Activated CD4-positive, alpha-beta memory T cell treated with anti-CD3 and anti-CD28 coated beads, Interleukin-2, amount 10 ng/mL, durations not matched to agents 7 days and 5 days (primary cell): ENCODE results near the gene ETS2. TPM values are rescaled to one million over a fixed set of nuclear protein-coding genes. Genes with fewer than 3 reads are reported as not detected.

Experiments used
- CTCF ChIA-PET: fragments of 350-600 bp; sonication (Branson Sonifier 250); formaldehyde crosslinking; loops from one replicate; lab custom pipeline; 2021; ENCODE audit warnings: antibody characterized with exemption, inconsistent platforms; lab: Charles Lee
- POLR2A ChIA-PET: fragments of 350-600 bp; sonication (Branson Sonifier 250); formaldehyde crosslinking; loops from one replicate; lab custom pipeline; 2021; ENCODE audit warnings: antibody characterized with exemption; lab: Charles Lee
- DNase-seq: peaks from one replicate; pipeline ENCODE4 v3.0.0-alpha.2; 2020
- H3K27ac Mint-ChIP-seq: one replicate; pipeline ENCODE4 v1.8.0; 2021; ENCODE audit warnings: mild to moderate bottlenecking, mixed read lengths
- H3K27me3 Mint-ChIP-seq: one replicate; pipeline ENCODE4 v1.8.0; 2021; ENCODE audit warnings: mixed read lengths
- H3K36me3 Mint-ChIP-seq: one replicate; pipeline ENCODE4 v1.8.0; 2021; ENCODE audit warnings: low read depth, mixed read lengths
- H3K4me1 Mint-ChIP-seq: one replicate; pipeline ENCODE4 v1.8.0; 2021; ENCODE audit warnings: mixed read lengths
- H3K4me3 Mint-ChIP-seq: one replicate; pipeline ENCODE4 v1.8.0; 2021; ENCODE audit warnings: mild to moderate bottlenecking, mixed read lengths
- H3K9me3 Mint-ChIP-seq: one replicate; pipeline ENCODE4 v1.8.0; 2021; ENCODE audit warnings: mixed read lengths
- total RNA-seq, 2 experiments: library from RNA; stranded (reverse); gene quantifications; one replicate each; pipeline ENCODE4 v1.2.3, GENCODE V29; 2021

ETS2 gene
- total RNA-seq, 2 experiments from 2014 or later: 11.4 to 11.5 TPM

GRCh38 chr21:38798081-38798480, 7.6 kb upstream of the ETS2 start:
- Mint-ChIP-seq H3K4me1 (peaks cover 4% of the 10 kb centered on the region), H3K9me3 (no peaks in the 10 kb centered on the region), H3K4me3 (no peak overlapping the region), H3K27me3 (peaks cover 13% of the 10 kb centered on the region), H3K27ac (no peak overlapping the region), H3K36me3 (no peaks in the 10 kb centered on the region)
- POLR2A ChIA-PET: no interaction called here
- no peak for DNase-seq
- CTCF ChIA-PET: no interaction called here

- Mint-ChIP-seq H3K4me1 (peaks cover 4% of the 10 kb centered on the region), H3K4me3 (no peak overlapping the region), H3K27me3 (peaks cover 14% of the 10 kb centered on the region), H3K27ac (no peak overlapping the region), H3K36me3 (no peaks in the 10 kb centered on the region), H3K9me3 (no peaks in the 10 kb centered on the region)
- ChIA-PET CTCF (no interaction called here), POLR2A (no interaction called here)
- no peak for DNase-seq
Measured at GRCh38 chr21:38798481-38798882, 7.2 kb upstream of the ETS2 start.

DNA sequence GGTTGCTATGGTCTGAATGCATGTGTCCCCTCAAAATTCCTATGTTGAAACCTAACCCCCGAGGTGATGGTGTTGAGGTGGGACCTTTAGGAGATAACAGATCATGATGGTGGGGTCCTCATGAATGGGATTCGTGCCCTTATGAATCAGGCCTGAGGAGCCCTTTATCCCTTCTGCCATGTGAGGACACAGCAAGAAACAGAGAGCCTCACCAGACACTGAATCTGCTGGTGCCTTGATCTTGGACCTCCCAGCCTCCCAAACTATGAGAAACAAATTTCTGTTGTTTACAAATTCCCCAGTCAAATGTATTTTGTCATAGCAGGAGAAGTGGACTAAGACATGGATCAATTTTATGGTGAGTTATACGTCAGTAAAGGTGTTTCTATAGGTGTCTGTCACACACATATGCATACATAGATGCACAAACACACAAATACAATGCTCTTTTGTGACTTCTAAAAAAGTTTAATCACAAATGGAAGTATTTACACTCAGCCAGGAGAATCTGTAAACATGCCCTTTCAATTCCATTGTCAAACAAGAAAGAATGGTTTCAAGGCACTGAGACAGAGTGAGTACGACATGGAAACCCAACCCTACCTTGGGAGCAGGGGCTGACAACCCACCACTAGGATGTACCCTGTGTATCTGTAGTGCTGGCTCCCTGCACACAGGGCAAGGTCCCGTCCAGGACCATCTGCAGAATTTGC, 5.5 kb upstream of the ETS2 start:
- no peak overlapping the region for H3K27ac Mint-ChIP-seq
- H3K4me1 Mint-ChIP-seq: peaks cover 12% of the 10 kb centered on the region
- H3K9me3 Mint-ChIP-seq: no peaks in the 10 kb centered on the region
- H3K27me3 Mint-ChIP-seq: peaks cover 17% of the 10 kb centered on the region
- no peak overlapping the region for H3K4me3 Mint-ChIP-seq
- DNase-seq: no peak
- ChIA-PET POLR2A (no interaction called here), CTCF (no interaction called here)
- no peaks in the 10 kb centered on the region for H3K36me3 Mint-ChIP-seq

DNA sequence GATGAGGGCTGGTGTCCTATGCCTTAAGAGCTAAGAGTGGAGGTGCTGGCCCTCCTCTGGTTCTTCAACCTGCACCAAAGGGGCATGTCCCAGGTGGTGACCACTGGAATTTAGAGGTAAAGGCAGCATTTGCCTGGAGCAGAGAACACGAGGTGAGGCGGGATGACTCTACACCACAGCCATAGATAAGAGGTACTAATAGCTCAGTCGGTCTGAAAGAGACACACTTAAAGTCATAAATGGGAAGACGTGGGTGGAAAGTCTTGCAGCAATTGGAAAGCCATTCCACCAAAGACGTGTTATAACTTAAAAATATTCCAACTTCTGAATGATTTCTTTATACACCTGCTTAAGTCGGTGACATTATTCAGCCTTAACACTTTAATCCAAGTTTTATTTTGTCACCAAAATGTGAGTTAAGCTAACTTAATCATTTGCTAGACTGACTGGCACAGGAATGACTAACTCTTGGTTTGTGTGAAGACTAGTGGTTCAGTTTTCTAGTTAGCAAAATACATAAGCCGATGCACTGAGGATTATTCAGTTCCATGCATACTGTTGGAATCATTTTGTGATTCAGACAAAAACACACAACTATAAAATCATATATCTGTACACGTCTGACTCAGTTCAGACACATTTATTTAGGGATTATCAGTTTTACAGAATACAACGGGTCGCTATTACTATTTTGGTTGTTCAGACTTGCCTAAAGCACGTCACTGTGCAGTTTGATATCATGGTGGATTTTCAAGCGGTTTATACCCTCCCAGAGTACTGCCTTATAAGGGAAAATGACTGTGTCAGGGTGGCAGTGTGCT, 4.6 kb upstream of the ETS2 start:
- Mint-ChIP-seq H3K9me3 (no peaks in the 10 kb centered on the region), H3K36me3 (no peaks in the 10 kb centered on the region), H3K4me3 (no peak overlapping the region), H3K27ac (no peak overlapping the region), H3K4me1 (peaks cover 12% of the 10 kb centered on the region), H3K27me3 (peaks cover 15% of the 10 kb centered on the region)
- ChIA-PET CTCF (no interaction called here), POLR2A (no interaction called here)
- no peak for DNase-seq

- no peak overlapping the region for H3K27ac Mint-ChIP-seq
- no peak for DNase-seq
- H3K27me3 Mint-ChIP-seq: peaks cover 17% of the 10 kb centered on the region
- H3K4me3 Mint-ChIP-seq: no peak overlapping the region
- peaks cover 19% of the 10 kb centered on the region for H3K4me1 Mint-ChIP-seq
- H3K9me3 Mint-ChIP-seq: no peaks in the 10 kb centered on the region
- POLR2A ChIA-PET: no interaction called here
- CTCF ChIA-PET: interaction anchor here (1.4 to 1.7 kb wide), 2 partner anchors 33 to 68 kb away, joined by 3 to 4 read pairs; no protein-coding TSS in a partner anchor
- H3K36me3 Mint-ChIP-seq: no peaks in the 10 kb centered on the region
Measured at GRCh38 chr21:38802050-38803026, 3.4 kb upstream of the ETS2 start.

GRCh38 chr21:38803075-38803660, 2.6 kb upstream of the ETS2 start:
- CTCF ChIA-PET: interaction anchor here (0.7 to 1.7 kb wide), 3 partner anchors 34 to 313 kb away, joined by 3 to 4 read pairs (median 3); no protein-coding TSS in a partner anchor
- no peak for DNase-seq
- peaks cover 1% of the 10 kb centered on the region for H3K36me3 Mint-ChIP-seq
- POLR2A ChIA-PET: interaction anchor here (2.9 kb wide), 1 partner anchor 34 kb away, joined by 13 read pairs; no protein-coding TSS in a partner anchor
- no peaks in the 10 kb centered on the region for H3K9me3 Mint-ChIP-seq
- peaks cover 26% of the 10 kb centered on the region for H3K4me1 Mint-ChIP-seq
- no peak overlapping the region for H3K27ac Mint-ChIP-seq
- H3K4me3 Mint-ChIP-seq: no peak overlapping the region
- H3K27me3 Mint-ChIP-seq: peaks cover 17% of the 10 kb centered on the region

DNA sequence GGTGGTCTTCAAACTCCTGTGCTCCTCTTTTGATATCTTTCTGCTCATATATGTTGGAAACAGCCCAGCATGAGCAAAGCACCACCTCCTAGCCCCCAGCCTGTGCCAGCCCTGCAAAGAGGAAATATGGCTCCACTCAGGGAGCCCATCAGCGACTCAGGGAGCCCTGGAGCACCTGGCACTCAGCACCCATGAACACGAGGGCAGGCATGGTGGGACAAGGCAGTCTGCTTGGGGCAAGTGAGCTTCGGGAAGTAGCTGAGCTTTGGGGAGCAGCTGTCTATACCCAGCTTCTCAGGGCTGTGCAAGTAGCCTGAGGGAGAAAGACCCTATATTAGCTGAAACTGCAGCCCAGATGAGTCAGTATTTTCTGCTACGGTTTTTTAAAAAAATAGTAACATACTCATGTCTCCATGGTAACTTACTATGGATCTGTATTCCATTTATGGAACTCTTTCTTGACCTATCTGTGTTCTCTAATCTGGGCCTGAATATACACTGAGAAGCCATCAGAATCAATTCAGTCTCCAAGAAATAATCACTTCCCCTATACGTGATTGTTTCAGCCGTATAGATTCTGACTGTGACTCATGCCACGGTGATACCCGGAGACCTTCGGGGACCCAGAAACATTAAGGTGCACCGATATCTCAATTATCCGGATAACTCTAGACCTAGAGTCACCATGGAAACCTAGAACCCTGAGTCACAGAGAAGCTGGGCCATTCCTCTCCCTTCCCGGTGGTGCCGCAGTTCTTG, 1.5 kb upstream of the ETS2 start:
- ChIA-PET POLR2A (interaction anchor here (1.3 to 2.9 kb wide), 2 partner anchors 12 to 35 kb away, joined by 3 to 13 read pairs; no protein-coding TSS in a partner anchor), CTCF (interaction anchor here (0.7 to 1.7 kb wide), 2 partner anchors 70 to 380 kb away, joined by 3 to 4 read pairs; no protein-coding TSS in a partner anchor)
- peaks cover 28% of the 10 kb centered on the region for H3K4me1 Mint-ChIP-seq
- no peaks in the 10 kb centered on the region for H3K9me3 Mint-ChIP-seq
- DNase-seq: peak; percentile 19
- H3K27me3 Mint-ChIP-seq: peaks cover 17% of the 10 kb centered on the region
- no peak overlapping the region for H3K27ac Mint-ChIP-seq
- H3K4me3 Mint-ChIP-seq: peak overlapping the region; percentile 77
- H3K36me3 Mint-ChIP-seq: peaks cover 6% of the 10 kb centered on the region

DNA sequence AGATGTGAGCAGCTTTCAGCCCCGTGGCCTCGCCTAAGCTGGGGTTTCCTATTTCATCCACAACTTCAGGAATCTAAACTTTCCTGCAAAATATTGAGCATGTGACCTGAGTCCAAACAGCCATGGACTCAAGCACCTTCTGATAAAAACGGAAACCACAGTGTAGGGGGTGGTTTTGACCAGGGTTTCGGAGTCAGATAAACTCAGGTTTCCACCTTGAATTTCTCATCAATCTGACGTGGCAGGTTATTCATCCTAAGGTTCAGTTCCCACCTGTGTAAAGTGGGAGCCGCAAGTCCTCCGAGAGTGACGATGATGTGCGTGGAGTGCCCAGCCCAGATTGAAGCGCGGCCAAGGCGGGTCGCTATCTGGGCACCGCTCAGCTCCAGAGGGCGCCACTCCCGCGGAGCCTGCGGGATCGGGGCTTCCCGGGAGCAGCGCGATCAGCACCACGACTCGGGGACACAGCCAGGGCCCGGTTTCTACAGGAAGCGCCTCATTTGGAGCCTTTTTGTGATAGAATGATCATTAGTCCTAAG, 871 bp upstream of the ETS2 start:
- Mint-ChIP-seq H3K9me3 (no peaks in the 10 kb centered on the region), H3K27ac (no peak overlapping the region), H3K4me1 (peaks cover 28% of the 10 kb centered on the region), H3K36me3 (peaks cover 7% of the 10 kb centered on the region), H3K27me3 (peaks cover 17% of the 10 kb centered on the region), H3K4me3 (peak overlapping the region; percentile 77)
- DNase-seq: peak; percentile 35
- ChIA-PET CTCF (interaction anchor here (0.7 kb wide), 1 partner anchor 380 kb away, joined by 3 read pairs; no protein-coding TSS in a partner anchor), POLR2A (interaction anchor here (1.3 to 2.9 kb wide), 2 partner anchors 13 to 36 kb away, joined by 3 to 13 read pairs; no protein-coding TSS in a partner anchor)

GRCh38 chr21:38806153-38806941, 618 bp downstream of the ETS2 start:
- H3K36me3 Mint-ChIP-seq: peaks cover 19% of the 10 kb centered on the region
- peak; percentile 40 for DNase-seq
- peaks cover 10% of the 10 kb centered on the region for H3K27me3 Mint-ChIP-seq
- H3K4me3 Mint-ChIP-seq: peak overlapping the region; percentile 81
- ChIA-PET CTCF (no interaction called here), POLR2A (interaction anchor here (0.7 to 1.8 kb wide), 5 partner anchors 33 to 496 kb away, joined by 3 to 7 read pairs (median 4); no protein-coding TSS in a partner anchor)
- H3K4me1 Mint-ChIP-seq: peaks cover 28% of the 10 kb centered on the region
- H3K9me3 Mint-ChIP-seq: no peaks in the 10 kb centered on the region
- H3K27ac Mint-ChIP-seq: peak overlapping the region; percentile 27

GRCh38 chr21:38806942-38807284, 1.2 kb downstream of the ETS2 start:
- Mint-ChIP-seq H3K27me3 (peaks cover 10% of the 10 kb centered on the region), H3K27ac (peak overlapping the region; percentile 27), H3K4me1 (peaks cover 28% of the 10 kb centered on the region), H3K9me3 (no peaks in the 10 kb centered on the region), H3K36me3 (peaks cover 24% of the 10 kb centered on the region), H3K4me3 (peak overlapping the region; percentile 81)
- CTCF ChIA-PET: interaction anchor here (0.9 kb wide), 1 partner anchor 15 kb away, joined by 3 read pairs; no protein-coding TSS in a partner anchor
- no peak for DNase-seq
- POLR2A ChIA-PET: interaction anchor here (1.7 to 1.8 kb wide), 2 partner anchors 37 to 40 kb away, joined by 5 to 7 read pairs; no protein-coding TSS in a partner anchor
